HCT116 (cell line): ENCODE data around the gene CENPE. TPM values are rescaled to one million over a fixed set of nuclear protein-coding genes. Genes with fewer than 3 reads are reported as not detected.

Source experiments
- ATAC-seq: fragments of 200-7000 bp; cut with Tn5 transposase; 2 replicates; pipeline ENCODE4 v1.9.1; 2020; ENCODE audit warnings: mild to moderate bottlenecking, moderate library complexity
- BruUV-seq: library from RNA; stranded (reverse); fragments of 400-500 nt; replicated peaks from 2 replicates; lab custom pipeline; 2021; lab: Mats Ljungman, UMichigan
- CTCF ChIA-PET: fragments of 300-600 bp; sonication (Branson Sonifier 250); formaldehyde crosslinking; loops from one replicate; lab custom pipeline; 2021; ENCODE audit warnings: antibody characterized with exemption; lab: Charles Lee
- POLR2A ChIA-PET: fragments of 300-600, 350-600 bp; sonication (Branson Sonifier 250); formaldehyde crosslinking; loops from one replicate; lab custom pipeline; 2021; ENCODE audit warnings: antibody characterized with exemption; lab: Charles Lee
- RAD21 ChIA-PET, 2 experiments: fragments of 300-600 bp; sonication (Branson Sonifier 250); formaldehyde crosslinking; loops; one replicate each; lab custom pipeline; 2023; ENCODE audit warnings: low total read pairs in 2 of 2; ENCODE audit not compliant: uncharacterized antibody in 2 of 2, unreplicated experiment in 2 of 2, low non-redundant PET in 1 of 2; lab: Charles Lee
- DNase-seq: peaks from one replicate; pipeline ENCODE4 v3.0.0-alpha.2; 2010; ENCODE audit warnings: low read depth, low spot score
- H2AFZ ChIP-seq: fragments of 200-600 bp; shearing (Covaris generic), sonication (generic); 2 replicates; pipeline ENCODE4 v1.6.1; 2017; ENCODE audit warnings: low read depth, mixed run types, mixed read lengths, antibody characterized with exemption, low read length; ENCODE audit not compliant: poor library complexity, severe bottlenecking
- H3K27ac ChIP-seq: 2 replicates; pipeline ENCODE4 v1.5.1; 2012; ENCODE audit warnings: low read depth, low read length
- H3K27me3 ChIP-seq: fragments of 200-600 bp; sonication (generic); 2 replicates; pipeline ENCODE4 v1.6.1; 2016; ENCODE audit warnings: mixed run types, low read length, mixed read lengths; ENCODE audit not compliant: insufficient read depth
- H3K36me3 ChIP-seq, 2 experiments: fragments of 200-500 bp in 1 of 2; fragments of 200-600 bp in 1 of 2; sonication (Bioruptor generic) in 1 of 2; sonication (generic) in 1 of 2; 2 replicates each; pipeline versions ENCODE4 v1.5.1 to v1.6.1; 2014 to 2016; ENCODE audit warnings: low read length in 2 of 2, inconsistent platforms in 1 of 2, mixed read lengths in 1 of 2, mixed run types in 1 of 2; ENCODE audit not compliant: insufficient read depth in 2 of 2, control insufficient read depth in 1 of 2
- H3K4me1 ChIP-seq, 2 experiments: fragments of 200-600 bp in 1 of 2; sonication (generic) in 1 of 2; 2 replicates each; pipeline versions ENCODE4 v1.5.1 to v1.6.1; 2012 to 2017; ENCODE audit warnings: low read length in 2 of 2, inconsistent platforms in 1 of 2, mild to moderate bottlenecking in 1 of 2, mixed read lengths in 1 of 2, mixed run types in 1 of 2, moderate library complexity in 1 of 2; ENCODE audit not compliant: insufficient read depth in 2 of 2, control insufficient read depth in 1 of 2
- H3K4me2 ChIP-seq: fragments of 200-600 bp; sonication (generic); 2 replicates; pipeline ENCODE4 v1.6.1; 2017; ENCODE audit warnings: mixed run types, low read length, mixed read lengths
- H3K4me3 ChIP-seq, 2 experiments: fragments of 200-600 bp in 1 of 2; sonication (generic) in 1 of 2; replicated peaks in 1 of 2; 2 replicates each; pipeline ENCODE4 v1.5.1; 2011 to 2016; ENCODE audit warnings: low read length in 2 of 2, control low read depth in 1 of 2, low read depth in 1 of 2, mild to moderate bottlenecking in 1 of 2, mixed read lengths in 1 of 2, mixed run types in 1 of 2
- H3K79me2 ChIP-seq: fragments of 200-600 bp; sonication (generic); 2 replicates; pipeline ENCODE4 v1.6.1; 2017; ENCODE audit warnings: mild to moderate bottlenecking, mixed run types, low read length, moderate library complexity, mixed read lengths; ENCODE audit not compliant: insufficient read depth
- H3K9ac ChIP-seq: fragments of 200-600 bp; sonication (generic); 2 replicates; pipeline ENCODE4 v1.6.1; 2016; ENCODE audit warnings: low read length, mixed read lengths
- H3K9me2 ChIP-seq: fragments of 200-600 bp; sonication (generic), shearing (Covaris generic); 2 replicates; pipeline ENCODE4 v1.6.1; 2017; ENCODE audit warnings: mixed run types, mild to moderate bottlenecking, moderate library complexity; ENCODE audit not compliant: insufficient read depth
- H3K9me3 ChIP-seq, 2 experiments: fragments of 200-500 bp in 1 of 2; fragments of 200-600 bp in 1 of 2; sonication (Bioruptor generic) in 1 of 2; sonication (generic) in 1 of 2; 2 replicates each; pipeline ENCODE4 v1.6.1; 2014 to 2017; ENCODE audit warnings: low read length in 2 of 2, mixed read lengths in 2 of 2, inconsistent platforms in 1 of 2, low read depth in 1 of 2, mild to moderate bottlenecking in 1 of 2, mixed run types in 1 of 2, moderate library complexity in 1 of 2; ENCODE audit not compliant: control insufficient read depth in 1 of 2, insufficient read depth in 1 of 2
- H4K20me1 ChIP-seq: fragments of 200-600 bp; sonication (generic), shearing (Covaris generic); 2 replicates; pipeline ENCODE4 v1.6.1; 2017; ENCODE audit warnings: mixed run types, mild to moderate bottlenecking, moderate library complexity; ENCODE audit not compliant: insufficient read depth
- CTCF ChIP-seq, 3 experiments: fragments of 200-600 bp in 1 of 3; sonication (generic) in 1 of 3; IDR thresholded peaks in 2 of 3; conservative IDR thresholded peaks in 1 of 3; 2 replicates each; pipeline ENCODE4 v1.5.1; 2012 to 2017; ENCODE audit warnings: low read depth in 2 of 3, low read length in 2 of 3, antibody characterized with exemption in 1 of 3, borderline replicate concordance in 1 of 3, control low read depth in 1 of 3, mild to moderate bottlenecking in 1 of 3, mixed read lengths in 1 of 3, mixed run types in 1 of 3, moderate library complexity in 1 of 3; ENCODE audit not compliant: insufficient read depth in 1 of 3
- EZH2 ChIP-seq: fragments of 200-600 bp; sonication (generic); IDR thresholded peaks from 2 replicates; pipeline ENCODE4 v1.6.1; 2017; ENCODE audit warnings: antibody characterized with exemption, mixed run types
- FOSL1 ChIP-seq: IDR thresholded peaks from 2 replicates; pipeline ENCODE4 v1.6.1; 2012; ENCODE audit warnings: low read depth
- POLR2A ChIP-seq: IDR thresholded peaks from 2 replicates; pipeline ENCODE4 v1.7.0; 2011; ENCODE audit warnings: borderline replicate concordance; ENCODE audit not compliant: insufficient read depth, insufficient read length; ENCODE audit errors: extremely low read depth
- RAD21 ChIP-seq: IDR thresholded peaks from 2 replicates; pipeline ENCODE4 v1.6.1; 2012; ENCODE audit warnings: low read depth, mild to moderate bottlenecking
- SRF ChIP-seq: IDR thresholded peaks from 2 replicates; pipeline ENCODE4 v1.6.1; 2012; ENCODE audit warnings: low read depth
- TCF7L2 ChIP-seq: IDR thresholded peaks from 2 replicates; pipeline ENCODE4 v1.7.0; 2011; ENCODE audit warnings: borderline replicate concordance, inconsistent platforms; ENCODE audit not compliant: insufficient read depth, insufficient read length; ENCODE audit errors: extremely low read depth
- ZBTB33 ChIP-seq: IDR thresholded peaks from 2 replicates; pipeline ENCODE4 v1.6.1; 2011; ENCODE audit warnings: mild to moderate bottlenecking, low read length, moderate library complexity; ENCODE audit not compliant: insufficient replicate concordance; ENCODE audit errors: extremely low read depth
- ZFX ChIP-seq: fragments of 450-650 bp; IDR thresholded peaks from 2 replicates; pipeline ENCODE4 v1.6.1; 2017
- intact Hi-C: fragments of 100-400 bp; cut with micrococcal nuclease; formaldehyde crosslinking; loops from 2 replicates; pipeline ENCODE4 v1.10.0; 2022
- total RNA-seq: library from RNA; stranded (reverse); gene quantifications from one replicate; pipeline ENCODE4 v1.2.1, GENCODE V29; 2021; ENCODE audit not compliant: unreplicated experiment

Gene CENPE
- total RNA-seq, 1 experiment from 2014 or later = 31.3 TPM

- Histone ChIP-seq H3K4me1 (no peaks in the 10 kb centered on the region), H3K9me2 (no peaks in the 10 kb centered on the region), H3K9ac (no peak overlapping the region), H3K4me2 (no peak overlapping the region), H3K36me3 (no peaks in the 10 kb centered on the region; a peak in 1 of 4 replicates), H3K4me3 (no peak overlapping the region), H3K79me2 (no peaks in the 10 kb centered on the region), H3K27me3 (no peaks in the 10 kb centered on the region), H3K9me3 (no peaks in the 10 kb centered on the region)
- POLR2A ChIA-PET = no interaction called here
- intact Hi-C loops = loop anchor here (1.0 to 10.0 kb wide), 6 partner anchors 45 to 661 kb away; partner anchors contain the start of gene UBE2D3
- CTCF ChIA-PET = interaction anchor here (0.9 to 2.3 kb wide), 5 partner anchors 8 to 661 kb away, joined by 3 to 22 read pairs (median 4); partner anchors contain the start of gene BDH2
- peak; percentile 63 for ATAC-seq
- TF ChIP-seq ZBTB33 (no peak), CTCF (IDR thresholded peaks at IDR 0.05 in 2 of 3, conservative IDR thresholded peaks at IDR 0.05 in 1 of 3; ENCODE audit: borderline replicate concordance in 1 of 3, insufficient read depth in 1 of 3, low read depth in 2 of 3, low read length in 2 of 3) (peak; percentile 59 to 88 (median 77)), POLR2A (no peak), TCF7L2 (no peak), SRF (no peak), FOSL1 (no peak), EZH2 (no peak), ZFX (no peak), RAD21 (peak; percentile 92)
- TF ChIP-seq, all 23 proteins: peak for 2
- H4K20me1 ChIP-seq = no peaks in the 10 kb centered on the region
- BruUV-seq = no TSS peak
- no peak overlapping the region for H3K27ac ChIP-seq
- RAD21 ChIA-PET = interaction anchor here in 1 of 2 experiments (1.3 to 1.4 kb wide), 2 partner anchors 82 to 471 kb away, joined by 3 to 4 read pairs; no protein-coding TSS in a partner anchor
- DNase-seq = peak; percentile 63
- no peak overlapping the region for H2AFZ ChIP-seq
Measured at GRCh38 chr4:103091601-103092223, 106.4 kb downstream of the CENPE start.
